ENCODE measurements around the gene MEX3C. TPM values are rescaled to one million over a fixed set of nuclear protein-coding genes. Genes with fewer than 3 reads are reported as not detected.
A peak's percentile ranks its signal among the peaks of the same experiment; 100 is the strongest.

MEX3C gene
- total and polyA plus RNA-seq, 12 donors = 7.0 to 38.9 (median 29.6) TPM

GRCh38 chr18:51132256-51132935 lies 65.1 kb downstream of the MEX3C start:
- H3K9me3 ChIP-seq (replicated peaks in 1 of 3) = no peaks in the 10 kb centered on the region
- H3K36me3 ChIP-seq (replicated peaks in 1 of 2) = no peaks in the 10 kb centered on the region
- WGBS, 4 donors = 74 to 77% (median 77%) methylated on average over 5 to 6 of the region's 6 CpGs
- peak in 1 of 7 donors; percentile 16 for DNase-seq
- TF ChIP-seq POLR2A (IDR thresholded peaks at IDR 0.05) = no peak
- no peak for TF ChIP-seq CTCF (IDR thresholded peaks at IDR 0.05)
- intact Hi-C loops (cut with DNase I) = no loop called here
- no peaks in the 10 kb centered on the region for H3K27me3 ChIP-seq
- no peak overlapping the region for H3K27ac ChIP-seq
- H3K4me3 ChIP-seq = no peak overlapping the region
- H3K4me1 ChIP-seq (replicated peaks in 1 of 2) = no peaks in the 10 kb centered on the region

GRCh38 chr18:51128533-51128932 lies 68.9 kb downstream of the MEX3C start:
- no peaks in the 10 kb centered on the region for H3K9me3 ChIP-seq (replicated peaks in 1 of 3)
- no peak overlapping the region for H3K27ac ChIP-seq
- intact Hi-C loops (cut with DNase I) = no loop called here
- H3K4me3 ChIP-seq = no peak overlapping the region
- WGBS, 4 donors = 73 to 87% (median 81%) methylated on average over 4 of the region's 4 CpGs
- no peak for DNase-seq
- H3K4me1 ChIP-seq (replicated peaks in 1 of 2) = no peaks in the 10 kb centered on the region
- H3K36me3 ChIP-seq (replicated peaks in 1 of 2) = no peaks in the 10 kb centered on the region
- no peak for TF ChIP-seq POLR2A (IDR thresholded peaks at IDR 0.05)
- no peak for TF ChIP-seq CTCF (IDR thresholded peaks at IDR 0.05)
- H3K27me3 ChIP-seq = no peaks in the 10 kb centered on the region

- no peak overlapping the region for H3K4me3 ChIP-seq
- WGBS, 4 donors = 76 to 85% (median 81%) methylated on average over 3 of the region's 3 CpGs
- H3K4me1 ChIP-seq (replicated peaks in 1 of 2) = no peaks in the 10 kb centered on the region
- no peaks in the 10 kb centered on the region for H3K27me3 ChIP-seq
- no peaks in the 10 kb centered on the region for H3K36me3 ChIP-seq (replicated peaks in 1 of 2)
- intact Hi-C loops (cut with DNase I) = no loop called here
- DNase-seq = no peak
- no peak overlapping the region for H3K27ac ChIP-seq
- no peak for TF ChIP-seq CTCF (IDR thresholded peaks at IDR 0.05)
- TF ChIP-seq POLR2A (IDR thresholded peaks at IDR 0.05) = no peak
- H3K9me3 ChIP-seq (replicated peaks in 1 of 3) = no peaks in the 10 kb centered on the region
Observed at GRCh38 chr18:51127664-51128063, 69.8 kb downstream of the MEX3C start.

GRCh38 chr18:51125976-51126375 lies 71.5 kb downstream of the MEX3C start:
- TF ChIP-seq CTCF (IDR thresholded peaks at IDR 0.05) (no peak), POLR2A (IDR thresholded peaks at IDR 0.05) (no peak)
- DNase-seq = no peak
- WGBS, 4 donors = 91 to 97% (median 92%) methylated on average over 2 of the region's 2 CpGs

More at GRCh38 chr18:51125976-51126375, 71.5 kb downstream of the MEX3C start:
- no peak overlapping the region for H3K27ac ChIP-seq
- no peaks in the 10 kb centered on the region for H3K36me3 ChIP-seq (replicated peaks in 1 of 2)
- intact Hi-C loops (cut with DNase I) = no loop called here
- H3K4me1 ChIP-seq (replicated peaks in 1 of 2) = no peaks in the 10 kb centered on the region
- H3K4me3 ChIP-seq = no peak overlapping the region
- no peaks in the 10 kb centered on the region for H3K27me3 ChIP-seq
- H3K9me3 ChIP-seq (replicated peaks in 1 of 3) = no peaks in the 10 kb centered on the region

Other genes starting within 250 kb of the MEX3C start
- 10 to 100 TPM in 8 of 9 donors, 1 to 10 TPM in 1; 9.7 to 15.8 (median 12.1) TPM for gene ELAC1, start 229.6 kb downstream of the MEX3C start, total RNA-seq
- gene ELAC1, start 229.6 kb downstream of the MEX3C start, polyA plus RNA-seq = 10 to 100 TPM in 1 of 3 donors, 1 to 10 TPM in 2; 6.5 to 20.0 (median 8.9) TPM
- gene SMAD4, start 167.5 kb downstream of the MEX3C start, total RNA-seq = 100 to 1,000 TPM in 4 of 9 donors, 10 to 100 TPM in 5; 72.8 to 151 (median 91.6) TPM
- gene SMAD4, start 167.5 kb downstream of the MEX3C start, polyA plus RNA-seq = 10 to 100 TPM in 2 of 3 donors, 1 to 10 TPM in 1; 9.0 to 82.2 (median 11.2) TPM

Measured in adrenal gland (tissue), 12 donors.